OCI-LY1 (cell line): ENCODE measurements around the gene ZSCAN20.

Source experiments
- H2AFZ ChIP-seq: fragments of 200-600 bp; sonication (generic), shearing (Covaris generic); 2 replicates; pipeline ENCODE4 v1.6.0; 2014; ENCODE audit warnings: antibody characterized with exemption, mild to moderate bottlenecking, low read length
- H3F3A ChIP-seq: fragments of 200-600 bp; sonication (generic), shearing (Covaris generic); 2 replicates; pipeline ENCODE4 v1.6.0; 2014; ENCODE audit warnings: mild to moderate bottlenecking, antibody characterized with exemption, low read length, moderate library complexity; ENCODE audit not compliant: insufficient read depth
- H3K27ac ChIP-seq: fragments of 200-600 bp; sonication (generic); 2 replicates; pipeline ENCODE4 v1.5.1; 2014; ENCODE audit warnings: low read length, mixed run types, mild to moderate bottlenecking, low read depth; ENCODE audit not compliant: poor library complexity, severe bottlenecking
- H3K27me3 ChIP-seq: fragments of 200-600 bp; sonication (generic); 2 replicates; pipeline ENCODE4 v1.6.0; 2014; ENCODE audit warnings: antibody characterized with exemption, mild to moderate bottlenecking, low read length, moderate library complexity; ENCODE audit not compliant: insufficient read depth
- H3K36me3 ChIP-seq: fragments of 200-600 bp; sonication (generic); 2 replicates; pipeline ENCODE4 v1.6.1; 2014; ENCODE audit warnings: mild to moderate bottlenecking, antibody characterized with exemption, low read length, moderate library complexity, mixed read lengths; ENCODE audit not compliant: insufficient read depth
- H3K4me1 ChIP-seq: fragments of 200-600 bp; sonication (generic); 2 replicates; pipeline ENCODE4 v1.5.1; 2014; ENCODE audit warnings: mild to moderate bottlenecking, low read length, moderate library complexity; ENCODE audit not compliant: insufficient read depth, severe bottlenecking
- H3K4me2 ChIP-seq: fragments of 200-600 bp; sonication (generic), shearing (Covaris generic); 2 replicates; pipeline ENCODE4 v1.6.1; 2014; ENCODE audit warnings: low read length
- H3K4me3 ChIP-seq: fragments of 200-600 bp; sonication (generic); 2 replicates; pipeline ENCODE4 v1.5.1; 2014; ENCODE audit warnings: low read length, low read depth, mild to moderate bottlenecking, mixed read lengths; ENCODE audit not compliant: poor library complexity, severe bottlenecking
- H3K79me2 ChIP-seq: fragments of 200-600 bp; shearing (Covaris generic); 2 replicates; pipeline ENCODE4 v1.6.1; 2016; ENCODE audit warnings: mixed run types, low read length, mixed read lengths; ENCODE audit not compliant: insufficient read depth
- H3K9ac ChIP-seq: fragments of 200-600 bp; sonication (generic), shearing (Covaris generic); 2 replicates; pipeline ENCODE4 v1.6.1; 2014; ENCODE audit warnings: mild to moderate bottlenecking, low read length, mixed read lengths
- H3K9me2 ChIP-seq: fragments of 200-600 bp; sonication (generic), shearing (Covaris generic); 2 replicates; pipeline ENCODE4 v1.6.1; 2014; ENCODE audit warnings: low read depth, mild to moderate bottlenecking, low read length, mixed read lengths
- H3K9me3 ChIP-seq: fragments of 200-600 bp; shearing (Covaris generic); 2 replicates; pipeline ENCODE4 v1.6.1; 2014; ENCODE audit warnings: low read length, mixed read lengths
- H4K20me1 ChIP-seq: fragments of 200-600 bp; sonication (generic), shearing (Covaris generic); 2 replicates; pipeline ENCODE4 v1.6.0; 2016; ENCODE audit warnings: mild to moderate bottlenecking, low read length; ENCODE audit not compliant: insufficient read depth
- EZH2 ChIP-seq: fragments of 200-600 bp; sonication (generic), shearing (Covaris generic); IDR thresholded peaks from 2 replicates; pipeline ENCODE4 v1.8.0; 2017; ENCODE audit warnings: borderline replicate concordance, mixed run types, mild to moderate bottlenecking, antibody characterized with exemption, low read length, moderate library complexity, mixed read lengths
- TF ChIP-seq, protein P1 (sequence below): fragments of 200-600 bp; sonication (generic), shearing (Covaris generic); IDR thresholded peaks from 2 replicates; pipeline ENCODE4 v1.5.1; 2017; ENCODE audit warnings: mild to moderate bottlenecking, antibody characterized with exemption, low read length, moderate library complexity, mixed read lengths

The ZSCAN20 gene

DNA sequence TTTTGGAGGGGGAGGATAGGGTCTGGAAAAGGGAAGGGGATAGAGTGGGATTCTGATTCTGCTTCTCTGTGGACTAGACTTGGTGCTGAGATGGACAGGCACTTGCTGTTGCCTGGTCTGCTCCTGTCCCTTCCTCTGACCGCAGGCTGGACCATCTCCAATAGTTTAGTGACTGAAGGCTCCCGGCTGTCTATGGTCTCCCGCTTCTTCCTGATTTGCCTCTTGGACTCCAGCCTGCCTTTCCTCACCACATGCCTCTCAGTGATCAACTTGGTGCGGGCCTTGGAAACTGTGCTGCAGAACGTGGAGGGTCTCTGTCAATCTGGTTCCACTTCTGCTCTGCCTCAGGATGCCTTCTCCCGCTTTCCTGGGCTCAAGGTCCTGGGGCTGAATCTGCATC, 6.3 kb upstream of the ZSCAN20 start:
- no peaks in the 10 kb centered on the region for H3K9me3 ChIP-seq
- no peak overlapping the region for H2AFZ ChIP-seq
- no peaks in the 10 kb centered on the region for H3K9me2 ChIP-seq
- no peaks in the 10 kb centered on the region for H3K27me3 ChIP-seq
- H3K4me3 ChIP-seq: no peak overlapping the region
- no peak overlapping the region for H3K4me2 ChIP-seq
- no peak overlapping the region for H3K9ac ChIP-seq
- H3K36me3 ChIP-seq: no peaks in the 10 kb centered on the region
- no peaks in the 10 kb centered on the region for H3F3A ChIP-seq
- TF ChIP-seq, protein P1, sequence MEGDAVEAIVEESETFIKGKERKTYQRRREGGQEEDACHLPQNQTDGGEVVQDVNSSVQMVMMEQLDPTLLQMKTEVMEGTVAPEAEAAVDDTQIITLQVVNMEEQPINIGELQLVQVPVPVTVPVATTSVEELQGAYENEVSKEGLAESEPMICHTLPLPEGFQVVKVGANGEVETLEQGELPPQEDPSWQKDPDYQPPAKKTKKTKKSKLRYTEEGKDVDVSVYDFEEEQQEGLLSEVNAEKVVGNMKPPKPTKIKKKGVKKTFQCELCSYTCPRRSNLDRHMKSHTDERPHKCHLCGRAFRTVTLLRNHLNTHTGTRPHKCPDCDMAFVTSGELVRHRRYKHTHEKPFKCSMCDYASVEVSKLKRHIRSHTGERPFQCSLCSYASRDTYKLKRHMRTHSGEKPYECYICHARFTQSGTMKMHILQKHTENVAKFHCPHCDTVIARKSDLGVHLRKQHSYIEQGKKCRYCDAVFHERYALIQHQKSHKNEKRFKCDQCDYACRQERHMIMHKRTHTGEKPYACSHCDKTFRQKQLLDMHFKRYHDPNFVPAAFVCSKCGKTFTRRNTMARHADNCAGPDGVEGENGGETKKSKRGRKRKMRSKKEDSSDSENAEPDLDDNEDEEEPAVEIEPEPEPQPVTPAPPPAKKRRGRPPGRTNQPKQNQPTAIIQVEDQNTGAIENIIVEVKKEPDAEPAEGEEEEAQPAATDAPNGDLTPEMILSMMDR: no peak
- no peak for TF ChIP-seq EZH2
- no peaks in the 10 kb centered on the region for H4K20me1 ChIP-seq
- H3K79me2 ChIP-seq: no peaks in the 10 kb centered on the region
- H3K27ac ChIP-seq: no peak overlapping the region
- peaks cover 3% of the 10 kb centered on the region for H3K4me1 ChIP-seq

DNA sequence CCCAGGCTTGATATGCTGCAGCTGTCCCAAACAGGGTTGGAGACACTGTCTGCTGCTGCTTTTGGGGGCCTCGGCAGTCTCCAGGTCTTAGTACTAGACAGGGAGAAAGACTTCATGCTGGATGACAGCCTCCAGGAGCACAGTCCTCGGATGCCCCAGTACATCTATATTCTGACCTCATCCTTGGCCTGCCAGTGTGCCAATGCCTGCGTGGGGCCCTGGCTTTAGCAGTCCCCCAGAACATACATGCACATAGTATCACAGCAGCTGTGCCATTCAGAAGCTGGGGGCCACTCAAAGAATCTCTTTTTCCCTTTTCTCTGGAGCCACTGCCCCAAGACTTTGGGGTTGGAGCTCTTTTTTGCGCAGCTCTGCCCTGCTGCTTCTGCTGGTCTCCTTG, 4.4 kb upstream of the ZSCAN20 start:
- Histone ChIP-seq H4K20me1 (no peaks in the 10 kb centered on the region), H3K9me3 (no peaks in the 10 kb centered on the region), H3K4me1 (peaks cover 10% of the 10 kb centered on the region), H3K9ac (no peak overlapping the region), H2AFZ (no peak overlapping the region), H3F3A (no peaks in the 10 kb centered on the region), H3K79me2 (no peaks in the 10 kb centered on the region), H3K9me2 (no peaks in the 10 kb centered on the region), H3K27ac (no peak overlapping the region), H3K4me3 (no peak overlapping the region), H3K4me2 (no peak overlapping the region), H3K36me3 (no peaks in the 10 kb centered on the region), H3K27me3 (no peaks in the 10 kb centered on the region)
- TF ChIP-seq, protein P1: no peak
- no peak for TF ChIP-seq EZH2

- no peaks in the 10 kb centered on the region for H3K27me3 ChIP-seq
- H3K4me1 ChIP-seq: peaks cover 10% of the 10 kb centered on the region
- H3F3A ChIP-seq: no peaks in the 10 kb centered on the region
- H3K27ac ChIP-seq: no peak overlapping the region
- no peaks in the 10 kb centered on the region for H3K9me3 ChIP-seq
- no peaks in the 10 kb centered on the region for H3K36me3 ChIP-seq
- H3K9me2 ChIP-seq: no peaks in the 10 kb centered on the region
- TF ChIP-seq EZH2: no peak
- TF ChIP-seq, protein P1: no peak
- H3K4me2 ChIP-seq: no peak overlapping the region
- no peak overlapping the region for H2AFZ ChIP-seq
- H4K20me1 ChIP-seq: no peaks in the 10 kb centered on the region
- H3K9ac ChIP-seq: no peak overlapping the region
- H3K4me3 ChIP-seq: no peak overlapping the region
- no peaks in the 10 kb centered on the region for H3K79me2 ChIP-seq
These were observed 3.9 kb upstream of the ZSCAN20 start for GRCh38 chr1:33468531-33468930.
